SKM-1 (cell line): ENCODE data around the gene ALDH7A1.

ENCODE experiments used
- DNase-seq: peaks from one replicate; lab custom pipeline; 2025; ENCODE audit not compliant: unreplicated experiment; lab: John Stamatoyannopoulos, UW

ALDH7A1 gene

DNA sequence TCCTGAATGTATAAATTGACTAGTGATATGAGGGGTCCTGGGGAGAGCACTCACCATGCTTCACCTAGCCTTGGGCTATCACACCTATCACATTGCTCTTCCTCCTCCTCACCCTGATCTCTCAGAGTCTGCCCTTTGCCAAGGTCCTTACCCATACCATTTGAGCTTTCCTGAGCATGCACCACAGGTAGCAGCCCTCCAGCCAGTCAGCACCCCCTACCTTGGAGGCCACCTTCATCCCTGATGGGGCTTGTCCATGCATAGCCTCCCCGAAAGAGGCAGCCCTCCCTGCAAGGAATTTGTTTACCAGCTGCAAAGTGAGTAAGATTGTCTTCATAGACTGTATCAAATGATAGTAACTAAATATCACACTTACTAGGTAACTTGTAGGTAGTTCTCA is 83.1 kb downstream of the ALDH7A1 start:
- no peak for DNase-seq

GRCh38 chr5:126509339-126509738 is 85.7 kb downstream of the ALDH7A1 start:
- DNase-seq, result no peak

DNA sequence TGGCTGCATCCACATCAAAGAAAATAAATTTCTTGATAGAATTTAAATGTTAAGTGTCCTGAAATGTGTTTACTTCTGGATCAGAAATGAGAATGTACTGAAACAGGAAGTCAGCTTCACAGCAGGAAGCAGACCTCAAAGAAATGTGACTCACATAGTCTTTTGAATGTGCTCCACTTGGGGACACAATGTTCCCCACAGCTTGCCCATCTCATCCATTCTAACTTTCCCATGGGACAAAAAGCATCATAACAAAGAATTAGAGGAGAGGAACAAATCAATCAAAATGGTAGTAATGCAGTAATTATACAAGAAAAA is 86.1 kb downstream of the ALDH7A1 start:
- DNase-seq, result peak; percentile 34

GRCh38 chr5:126508251-126508961 is 86.6 kb downstream of the ALDH7A1 start:
- no peak for DNase-seq

GRCh38 chr5:126506079-126506478 is 88.9 kb downstream of the ALDH7A1 start:
- no peak for DNase-seq

GRCh38 chr5:126503602-126504104 is 91.4 kb downstream of the ALDH7A1 start:
- DNase-seq, result no peak

DNA sequence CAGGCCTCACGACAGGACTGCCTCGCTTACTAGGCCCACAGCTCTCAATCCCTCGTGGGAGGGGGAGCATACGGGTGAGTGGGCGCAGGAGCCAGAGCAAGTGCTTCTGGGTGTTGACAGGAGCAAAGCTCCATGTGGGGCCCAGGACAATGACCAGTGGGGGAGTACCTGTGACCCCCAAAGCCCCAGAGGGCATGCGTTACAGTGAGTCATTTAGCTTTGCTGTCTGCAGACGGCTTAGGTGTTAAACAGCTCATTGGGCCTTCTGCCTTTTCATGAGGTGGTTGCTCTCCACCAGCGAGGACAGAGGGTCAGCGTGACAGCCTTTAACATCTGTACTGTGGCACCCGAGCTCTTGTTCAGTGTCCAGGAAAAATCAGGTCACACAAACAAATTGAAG is 93.6 kb downstream of the ALDH7A1 start:
- no peak for DNase-seq

- no peak for DNase-seq
Measured at GRCh38 chr5:126499853-126500342, 95.1 kb downstream of the ALDH7A1 start.

DNA sequence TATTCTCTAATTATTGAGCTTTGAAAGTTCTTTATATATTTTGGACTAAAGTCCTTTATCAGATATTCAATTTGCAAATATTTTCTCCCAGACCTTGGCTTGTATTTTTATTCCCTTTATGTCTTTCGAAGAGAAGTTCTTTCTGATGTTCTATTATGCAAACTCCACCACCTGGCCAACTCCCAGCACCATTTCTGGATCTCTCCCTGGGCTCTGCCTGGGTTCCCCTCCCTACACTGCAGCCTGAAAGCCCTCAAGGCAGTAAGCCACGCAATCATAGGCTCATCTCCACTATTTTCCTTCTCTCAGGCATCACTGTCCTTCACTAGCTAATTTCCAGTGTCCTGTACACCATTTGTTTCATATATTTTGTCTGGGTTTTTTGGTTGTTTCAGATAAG is 95.7 kb downstream of the ALDH7A1 start:
- no peak for DNase-seq

- DNase-seq, result no peak
Measured at GRCh38 chr5:126497506-126497905, 97.5 kb downstream of the ALDH7A1 start.

GRCh38 chr5:126494393-126494792 is 100.6 kb downstream of the ALDH7A1 start:
- no peak for DNase-seq

GRCh38 chr5:126492939-126493338 is 102.1 kb downstream of the ALDH7A1 start:
- DNase-seq, result no peak

- DNase-seq, result peak; percentile 7
Measured at GRCh38 chr5:126490167-126490940, 104.7 kb downstream of the ALDH7A1 start.

DNA sequence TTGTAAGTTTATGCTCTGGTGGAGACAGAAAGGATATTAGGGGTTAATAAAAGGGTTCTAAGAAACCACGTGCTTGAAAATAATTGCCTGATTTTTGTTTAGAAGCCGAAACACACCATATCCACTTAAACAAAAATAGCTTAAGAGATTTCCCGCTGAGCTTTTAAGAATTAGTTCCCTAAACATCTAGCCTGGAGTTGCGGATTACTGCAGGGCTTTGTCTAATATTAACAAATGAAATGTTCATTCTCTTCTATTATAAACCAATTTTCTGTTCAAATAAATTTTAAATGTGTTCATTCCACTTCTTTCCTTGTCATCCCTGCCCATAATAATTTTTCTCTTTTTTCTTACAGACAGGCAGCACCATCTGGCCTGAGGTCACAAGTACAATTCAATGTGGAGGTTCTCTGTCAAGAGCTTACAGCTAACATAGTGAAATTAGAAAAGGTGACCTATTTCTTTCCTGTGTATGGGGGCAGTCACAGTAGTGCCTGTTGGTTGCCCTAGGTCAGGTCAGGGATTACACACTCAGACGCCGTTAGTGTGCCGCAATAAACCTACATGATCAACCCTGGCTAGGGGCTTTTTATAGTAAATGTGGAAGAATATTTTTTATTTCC is 106.5 kb downstream of the ALDH7A1 start:
- no peak for DNase-seq

GRCh38 chr5:126487596-126487995 is 107.4 kb downstream of the ALDH7A1 start:
- no peak for DNase-seq

DNA sequence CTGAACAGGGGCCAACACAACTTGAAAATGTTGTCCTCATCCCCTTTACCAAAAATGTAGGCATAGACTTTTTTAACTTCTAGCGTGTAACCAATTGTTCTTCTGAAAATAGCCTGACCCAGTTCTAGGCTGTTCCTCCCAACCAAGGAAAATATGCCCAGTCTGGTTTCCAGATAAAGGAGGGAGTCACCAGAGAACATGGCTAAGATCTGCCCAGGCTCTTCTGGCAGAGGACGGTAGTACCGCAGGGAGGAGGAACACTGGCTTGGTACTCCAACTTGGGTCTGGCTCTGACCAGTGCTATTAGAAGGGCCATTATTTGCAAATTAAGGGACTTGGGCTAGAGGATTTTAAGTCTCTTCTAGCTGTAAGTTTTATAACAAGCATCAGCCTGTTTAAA is 108.7 kb downstream of the ALDH7A1 start:
- DNase-seq, result no peak

GRCh38 chr5:126484253-126484652 is 110.8 kb downstream of the ALDH7A1 start:
- DNase-seq, result no peak

GRCh38 chr5:126483156-126483555 is 111.9 kb downstream of the ALDH7A1 start:
- DNase-seq, result no peak

- no peak for DNase-seq
Measured at GRCh38 chr5:126482591-126482990, 112.4 kb downstream of the ALDH7A1 start.

GRCh38 chr5:126481243-126481642 is 113.8 kb downstream of the ALDH7A1 start:
- no peak for DNase-seq
